Measurements from ENCODE around the gene CENPV. TPM values are rescaled to one million over a fixed set of nuclear protein-coding genes. Genes with fewer than 3 reads are reported as not detected.

Gene CENPV
- total RNA-seq, 5 donors from 2014 or later (not counting 1 experiment from before 2014, with no cell fraction given): 12.7 to 20.0 (median 17.8) TPM

GRCh38 chr17:16352667-16353316 is 477 bp downstream of the CENPV start:
- H3K9me3 ChIP-seq: no peaks in the 10 kb centered on the region
- Mint-ChIP-seq H3K9me3 (no peaks in the 10 kb centered on the region), H3K27me3 (no peaks in the 10 kb centered on the region), H3K36me3 (no peaks in the 10 kb centered on the region), H3K4me1 (peaks cover 15 to 22% (median 19%) of the 10 kb centered on the region in 3 donors), H3K4me3 (peak overlapping the region; percentile 89 to 91 (median 89)), H3K27ac (peak overlapping the region in 1 of 2 donors; percentile 76)
- H3K27me3 ChIP-seq (replicated peaks in 1 of 2; ENCODE audit: control insufficient read depth in 2 of 2, extremely low read depth in 1 of 2, insufficient read depth in 2 of 2, low read length in 1 of 2): peaks cover 0 to 6% of the 10 kb centered on the region in 2 experiments
- WGBS (ENCODE audit: insufficient coverage): under 1% methylated on average over 72 of the region's 75 CpGs
- peaks cover 5 to 21% of the 10 kb centered on the region in 2 experiments for H3K4me1 ChIP-seq (ENCODE audit: control insufficient read depth in 1 of 2, extremely low read depth in 1 of 2, insufficient read depth in 2 of 2, low read length in 2 of 2)
- CTCF ChIA-PET: interaction anchor here in 1 of 2 donors (0.6 to 2.5 kb wide), 9 partner anchors 12 to 169 kb away, joined by 3 to 17 read pairs (median 3); partner anchors contain the start of genes NCOR1 and UBB
- peak overlapping the region; percentile 63 to 80 for H3K4me3 ChIP-seq (ENCODE audit: control insufficient read depth in 1 of 2, extremely low read depth in 1 of 2, low read length in 1 of 2)
- ATAC-seq (replicated peaks in 1 of 4): peak; percentile 69 to 74 (median 72)
- POLR2A ChIA-PET: interaction anchor here in 1 of 2 donors (0.6 kb wide), 1 partner anchor 28 kb away, joined by 4 read pairs; the partner anchor contains the start of gene UBB
- H3K27ac ChIP-seq (ENCODE audit: low read length): no peak overlapping the region
- peaks cover 4 to 7% of the 10 kb centered on the region in 2 donors for H3K36me3 ChIP-seq (ENCODE audit: control insufficient read depth in 2 of 2, extremely low read depth in 1 of 2, insufficient read depth in 1 of 2, low read length in 1 of 2)
- DNase-seq: peak in 28 of 35 experiments; percentile 1 to 60 (median 20)

GRCh38 chr17:16352303-16352666 is 984 bp downstream of the CENPV start:
- peaks cover 4 to 7% of the 10 kb centered on the region in 2 donors for H3K36me3 ChIP-seq (ENCODE audit: control insufficient read depth in 2 of 2, extremely low read depth in 1 of 2, insufficient read depth in 1 of 2, low read length in 1 of 2)
- Mint-ChIP-seq H3K27ac (peak overlapping the region; percentile 49 to 76), H3K36me3 (no peaks in the 10 kb centered on the region), H3K27me3 (no peaks in the 10 kb centered on the region), H3K4me1 (peaks cover 15 to 22% (median 19%) of the 10 kb centered on the region in 3 donors), H3K4me3 (peak overlapping the region; percentile 89 to 91 (median 89)), H3K9me3 (no peaks in the 10 kb centered on the region)
- ChIA-PET CTCF (interaction anchor here in 1 of 2 donors (1.1 to 2.5 kb wide), 2 partner anchors 12 to 137 kb away, joined by 3 to 17 read pairs; partner anchors contain the start of gene NCOR1), POLR2A (no interaction called here)
- H3K27me3 ChIP-seq (replicated peaks in 1 of 2; ENCODE audit: control insufficient read depth in 2 of 2, extremely low read depth in 1 of 2, insufficient read depth in 2 of 2, low read length in 1 of 2): peaks cover 0 to 6% of the 10 kb centered on the region in 2 experiments
- DNase-seq (peak in 21 of 35 experiments; percentile 3 to 48 (median 12)), ATAC-seq (replicated peaks in 1 of 4) (no peak)
- WGBS (ENCODE audit: insufficient coverage): 4% methylated on average over 21 of the region's 25 CpGs
- no peaks in the 10 kb centered on the region for H3K9me3 ChIP-seq
- peak overlapping the region; percentile 63 to 80 for H3K4me3 ChIP-seq (ENCODE audit: control insufficient read depth in 1 of 2, extremely low read depth in 1 of 2, low read length in 1 of 2)
- no peak overlapping the region for H3K27ac ChIP-seq (ENCODE audit: low read length)
- peaks cover 5 to 21% of the 10 kb centered on the region in 2 experiments for H3K4me1 ChIP-seq (ENCODE audit: control insufficient read depth in 1 of 2, extremely low read depth in 1 of 2, insufficient read depth in 2 of 2, low read length in 2 of 2)

- Histone ChIP-seq H3K36me3 (ENCODE audit: control insufficient read depth in 2 of 2, extremely low read depth in 1 of 2, insufficient read depth in 1 of 2, low read length in 1 of 2) (peaks cover 7 to 8% of the 10 kb centered on the region in 2 donors), H3K9me3 (no peaks in the 10 kb centered on the region), H3K27ac (ENCODE audit: low read length) (no peak overlapping the region), H3K27me3 (replicated peaks in 1 of 2; ENCODE audit: control insufficient read depth in 2 of 2, extremely low read depth in 1 of 2, insufficient read depth in 2 of 2, low read length in 1 of 2) (peaks cover 0 to 6% of the 10 kb centered on the region in 2 experiments), H3K4me3 (ENCODE audit: control insufficient read depth in 1 of 2, extremely low read depth in 1 of 2, low read length in 1 of 2) (peak overlapping the region; percentile 63 to 80), H3K4me1 (ENCODE audit: control insufficient read depth in 1 of 2, extremely low read depth in 1 of 2, insufficient read depth in 2 of 2, low read length in 2 of 2) (peaks cover 5 to 21% of the 10 kb centered on the region in 2 experiments)
- ATAC-seq (replicated peaks in 1 of 4) (no peak), DNase-seq (no peak)
- 59% methylated on average over 3 of the region's 10 CpGs for WGBS (ENCODE audit: insufficient coverage)
- POLR2A ChIA-PET: no interaction called here
- CTCF ChIA-PET: interaction anchor here in 1 of 2 donors (2.5 kb wide), 1 partner anchor 12 kb away, joined by 17 read pairs; no protein-coding TSS in a partner anchor
- Mint-ChIP-seq H3K27me3 (no peaks in the 10 kb centered on the region), H3K9me3 (no peaks in the 10 kb centered on the region), H3K4me1 (peaks cover 15 to 22% (median 19%) of the 10 kb centered on the region in 3 donors), H3K27ac (peak overlapping the region in 1 of 2 donors; percentile 76), H3K4me3 (peak overlapping the region; percentile 89 to 91 (median 89)), H3K36me3 (no peaks in the 10 kb centered on the region)
Measured at GRCh38 chr17:16351831-16352230, 1.4 kb downstream of the CENPV start.

- no peak overlapping the region for H3K4me3 ChIP-seq (ENCODE audit: control insufficient read depth in 1 of 2, extremely low read depth in 1 of 2, low read length in 1 of 2)
- H3K4me3 Mint-ChIP-seq: no peak overlapping the region
- H3K36me3 Mint-ChIP-seq: no peaks in the 10 kb centered on the region
- no peak for DNase-seq
- peaks cover 0 to 3% of the 10 kb centered on the region in 2 experiments for H3K27me3 ChIP-seq (replicated peaks in 1 of 2; ENCODE audit: control insufficient read depth in 2 of 2, extremely low read depth in 1 of 2, insufficient read depth in 2 of 2, low read length in 1 of 2)
- H3K27ac Mint-ChIP-seq: peak overlapping the region in 1 of 2 donors; percentile 55
- H3K4me1 ChIP-seq (ENCODE audit: control insufficient read depth in 1 of 2, extremely low read depth in 1 of 2, insufficient read depth in 2 of 2, low read length in 2 of 2): peaks cover 5 to 21% of the 10 kb centered on the region in 2 experiments
- 90% methylated on average over 5 of the region's 5 CpGs for WGBS (ENCODE audit: insufficient coverage)
- no peak overlapping the region for H3K27ac ChIP-seq (ENCODE audit: low read length)
- ChIA-PET POLR2A (no interaction called here), CTCF (interaction anchor here (0.7 kb wide), 3 partner anchors 90 to 943 kb away, joined by 3 to 4 read pairs (median 4); no protein-coding TSS in a partner anchor)
- no peak for ATAC-seq (replicated peaks in 1 of 4)
- peaks cover 8% of the 10 kb centered on the region in 2 donors for H3K36me3 ChIP-seq (ENCODE audit: control insufficient read depth in 2 of 2, extremely low read depth in 1 of 2, insufficient read depth in 1 of 2, low read length in 1 of 2)
- H3K9me3 ChIP-seq: no peaks in the 10 kb centered on the region
- H3K4me1 Mint-ChIP-seq: peaks cover 15 to 22% (median 19%) of the 10 kb centered on the region in 3 donors
- no peaks in the 10 kb centered on the region for H3K27me3 Mint-ChIP-seq
- H3K9me3 Mint-ChIP-seq: no peaks in the 10 kb centered on the region
Measured at GRCh38 chr17:16349431-16349830, 3.8 kb downstream of the CENPV start.

GRCh38 chr17:16348586-16348985 is 4.7 kb downstream of the CENPV start:
- H3K9me3 Mint-ChIP-seq: no peaks in the 10 kb centered on the region
- H3K27me3 Mint-ChIP-seq: no peaks in the 10 kb centered on the region
- ChIA-PET POLR2A (no interaction called here), CTCF (no interaction called here)
- H3K4me3 Mint-ChIP-seq: no peak overlapping the region
- Histone ChIP-seq H3K9me3 (no peaks in the 10 kb centered on the region), H3K36me3 (ENCODE audit: control insufficient read depth in 2 of 2, extremely low read depth in 1 of 2, insufficient read depth in 1 of 2, low read length in 1 of 2) (peaks cover 8 to 15% of the 10 kb centered on the region in 2 donors), H3K27ac (ENCODE audit: low read length) (no peak overlapping the region), H3K4me3 (ENCODE audit: control insufficient read depth in 1 of 2, extremely low read depth in 1 of 2, low read length in 1 of 2) (no peak overlapping the region), H3K4me1 (ENCODE audit: control insufficient read depth in 1 of 2, extremely low read depth in 1 of 2, insufficient read depth in 2 of 2, low read length in 2 of 2) (peaks cover 5 to 15% of the 10 kb centered on the region in 2 experiments), H3K27me3 (replicated peaks in 1 of 2; ENCODE audit: control insufficient read depth in 2 of 2, extremely low read depth in 1 of 2, insufficient read depth in 2 of 2, low read length in 1 of 2) (peaks cover 0 to 3% of the 10 kb centered on the region in 2 experiments)
- ATAC-seq (replicated peaks in 1 of 4) (no peak), DNase-seq (no peak)
- WGBS (ENCODE audit: insufficient coverage): 95% methylated on average over 6 of the region's 6 CpGs
- peaks cover 14 to 18% (median 15%) of the 10 kb centered on the region in 3 donors for H3K4me1 Mint-ChIP-seq
- no peak overlapping the region for H3K27ac Mint-ChIP-seq
- H3K36me3 Mint-ChIP-seq: peaks cover 6% of the 10 kb centered on the region

- 100% methylated on average over 3 of the region's 6 CpGs for WGBS (ENCODE audit: insufficient coverage)
- Histone ChIP-seq H3K36me3 (ENCODE audit: control insufficient read depth in 2 of 2, extremely low read depth in 1 of 2, insufficient read depth in 1 of 2, low read length in 1 of 2) (peaks cover 15 to 18% of the 10 kb centered on the region in 2 donors), H3K4me3 (ENCODE audit: control insufficient read depth in 1 of 2, extremely low read depth in 1 of 2, low read length in 1 of 2) (no peak overlapping the region), H3K27ac (ENCODE audit: low read length) (no peak overlapping the region), H3K9me3 (no peaks in the 10 kb centered on the region), H3K4me1 (ENCODE audit: control insufficient read depth in 1 of 2, extremely low read depth in 1 of 2, insufficient read depth in 2 of 2, low read length in 2 of 2) (peaks cover 1 to 3% of the 10 kb centered on the region in 2 experiments), H3K27me3 (replicated peaks in 1 of 2; ENCODE audit: control insufficient read depth in 2 of 2, extremely low read depth in 1 of 2, insufficient read depth in 2 of 2, low read length in 1 of 2) (no peaks in the 10 kb centered on the region)
- Mint-ChIP-seq H3K9me3 (no peaks in the 10 kb centered on the region), H3K4me1 (peaks cover 5 to 9% (median 6%) of the 10 kb centered on the region in 3 donors), H3K27me3 (no peaks in the 10 kb centered on the region), H3K27ac (no peak overlapping the region), H3K4me3 (no peak overlapping the region), H3K36me3 (peaks cover 16% of the 10 kb centered on the region)
- DNase-seq (no peak), ATAC-seq (replicated peaks in 1 of 4) (no peak)
- ChIA-PET POLR2A (interaction anchor here in 1 of 2 donors (0.6 kb wide), 1 partner anchor 8 kb away, joined by 3 read pairs; no protein-coding TSS in a partner anchor), CTCF (no interaction called here)
Measured at GRCh38 chr17:16346721-16347271, 6.5 kb downstream of the CENPV start.

Measured in T-cell (primary cell).